B cell (primary cell): ENCODE results near the gene IGSF3. TPM values are rescaled to one million over a fixed set of nuclear protein-coding genes. Genes with fewer than 3 reads are reported as not detected.

Source experiments
- ATAC-seq: fragments of 200-7000 bp; cut with Tn5 transposase; one replicate; pipeline ENCODE4 v1.10.0; 2021; ENCODE audit warnings: low read depth, mild to moderate bottlenecking, moderate number of reproducible peaks, moderate library complexity
- CTCF ChIA-PET: fragments of 350-600 bp; sonication (Branson Sonifier 250); formaldehyde crosslinking; loops from one replicate; lab custom pipeline; 2021; ENCODE audit warnings: antibody characterized with exemption, inconsistent platforms; lab: Charles Lee
- POLR2A ChIA-PET: fragments of 350-600 bp; sonication (Branson Sonifier 250); formaldehyde crosslinking; loops from one replicate; lab custom pipeline; 2021; ENCODE audit warnings: antibody characterized with exemption; lab: Charles Lee
- DNase-seq: peaks from one replicate; pipeline ENCODE4 v3.0.0; 2013
- H2AFZ ChIP-seq: 2 replicates; pipeline ENCODE4 v1.6.1; 2012; ENCODE audit warnings: mild to moderate bottlenecking, low read depth, low read length; ENCODE audit not compliant: insufficient read depth, poor library complexity, severe bottlenecking
- H3K27ac ChIP-seq, 2 donors: 1 replicate in 1 of 2; 2 replicates in 1 of 2; pipeline ENCODE4 v1.5.1; 2012 to 2013; ENCODE audit warnings: low read length in 2 of 2, mild to moderate bottlenecking in 2 of 2, moderate library complexity in 1 of 2
- H3K27me3 ChIP-seq, 4 experiments: fragments of 200-600 bp in 1 of 4; sonication (generic) in 1 of 4; replicated peaks in 1 of 4; 1 replicate in 2 of 4; 2 replicates in 2 of 4; pipeline versions ENCODE4 v1.6.1 to v1.7.0; 2013 to 2016; ENCODE audit warnings: low read length in 3 of 4, mild to moderate bottlenecking in 2 of 4, mixed read lengths in 1 of 4, moderate library complexity in 1 of 4; ENCODE audit not compliant: insufficient read depth in 4 of 4, control insufficient read depth in 3 of 4; ENCODE audit errors: control extremely low read depth in 1 of 4
- H3K36me3 ChIP-seq, 2 experiments: replicated peaks in 1 of 2; 1 replicate in 1 of 2; 2 replicates in 1 of 2; pipeline versions ENCODE4 v1.6.1 to v1.7.1; 2013; ENCODE audit warnings: low read length in 1 of 2; ENCODE audit not compliant: insufficient read depth in 2 of 2, control insufficient read depth in 1 of 2; ENCODE audit errors: control extremely low read depth in 1 of 2, extremely low read depth in 1 of 2
- H3K4me1 ChIP-seq, 2 donors: fragments of 200-600 bp in 1 of 2; sonication (generic) in 1 of 2; 1 replicate in 1 of 2; 2 replicates in 1 of 2; pipeline versions ENCODE4 v1.5.1 to v1.6.1; 2013 to 2017; ENCODE audit warnings: low read length in 2 of 2; ENCODE audit not compliant: control insufficient read depth in 2 of 2, insufficient read depth in 2 of 2
- H3K4me2 ChIP-seq: replicated peaks from 2 replicates; pipeline ENCODE3; 2012; ENCODE audit warnings: mild to moderate bottlenecking, low read depth, low read length; ENCODE audit not compliant: poor library complexity, severe bottlenecking
- H3K4me3 ChIP-seq, 5 experiments: fragments of 200-600 bp in 1 of 5; sonication (generic) in 1 of 5; 1 replicate in 3 of 5; 2 replicates in 2 of 5; pipeline versions ENCODE4 v1.5.1 to v1.7.0; 2011 to 2016; ENCODE audit warnings: low read length in 4 of 5, mild to moderate bottlenecking in 4 of 5, low read depth in 2 of 5, control low read depth in 1 of 5, moderate library complexity in 1 of 5; ENCODE audit not compliant: insufficient read depth in 1 of 5; ENCODE audit errors: control extremely low read depth in 1 of 5, extremely low read depth in 1 of 5
- H3K79me2 ChIP-seq: fragments of 200-600 bp; sonication (generic); one replicate; pipeline ENCODE4 v1.6.0; 2016; ENCODE audit warnings: low read length; ENCODE audit not compliant: control insufficient read depth, insufficient read depth
- H3K9ac ChIP-seq: fragments of 200-600 bp; sonication (generic); 2 replicates; pipeline ENCODE4 v1.6.1; 2017; ENCODE audit warnings: mild to moderate bottlenecking, low read length, moderate library complexity
- H3K9me3 ChIP-seq, 3 donors: one replicate each; pipeline versions ENCODE4 v1.6.1 to v1.7.1; 2013; ENCODE audit warnings: low read length in 2 of 3; ENCODE audit not compliant: control insufficient read depth in 2 of 3, insufficient read depth in 1 of 3; ENCODE audit errors: control extremely low read depth in 1 of 3
- H4K20me1 ChIP-seq: 2 replicates; pipeline ENCODE4 v1.6.0; 2012; ENCODE audit warnings: mild to moderate bottlenecking, low read length; ENCODE audit not compliant: insufficient read depth, control insufficient read depth, poor library complexity, severe bottlenecking
- H3K27ac Mint-ChIP-seq: one replicate; pipeline ENCODE4 v1.8.0; 2021; ENCODE audit warnings: mixed read lengths
- H3K27me3 Mint-ChIP-seq: one replicate; pipeline ENCODE4 v1.8.0; 2021; ENCODE audit warnings: mixed read lengths
- H3K4me1 Mint-ChIP-seq: one replicate; pipeline ENCODE4 v1.8.0; 2021; ENCODE audit warnings: mixed read lengths
- H3K4me3 Mint-ChIP-seq: one replicate; pipeline ENCODE4 v1.8.0; 2021; ENCODE audit warnings: mixed read lengths
- H3K9me3 Mint-ChIP-seq: one replicate; pipeline ENCODE4 v1.8.0; 2022; ENCODE audit warnings: mixed read lengths; ENCODE audit not compliant: insufficient read depth
- EZH2 ChIP-seq: IDR thresholded peaks from 2 replicates; pipeline ENCODE4 v1.6.1; 2012; ENCODE audit warnings: borderline replicate concordance, low read depth, mild to moderate bottlenecking, moderate library complexity, low read length; ENCODE audit not compliant: insufficient read depth, poor library complexity, severe bottlenecking
- WGBS: methylation state at CpG from one replicate; pipeline ENCODE4 v1.1.5; 2013; ENCODE audit warnings: missing lambda C conversion rate; ENCODE audit not compliant: insufficient coverage; 5-methylcytosine and 5-hydroxymethylcytosine counted together
- intact Hi-C: fragments of 100-400 bp; cut with micrococcal nuclease; formaldehyde crosslinking; loops from one replicate; pipeline ENCODE4 v1.10.0; 2022
- polyA plus RNA-seq: library from polyadenylated mRNA; depleted of rRNA; stranded (reverse); fragments of >200 nt; gene quantifications from 2 replicates; pipeline ENCODE4 v1.2.3, GENCODE V29; 2012
- total RNA-seq, 2 donors: library from RNA; stranded (reverse); fragments of 120-200 nt in 1 of 2; gene quantifications; 1 replicate in 1 of 2; 2 replicates in 1 of 2; pipeline versions ENCODE4 v1.2.3 to v1.2.4, GENCODE V29; 2013 to 2022
- TF ChIP-seq, protein P1 (sequence below): fragments of 200-600 bp; IDR thresholded peaks from one replicate; pipeline ENCODE4 v1.8.0; 2022; ENCODE audit warnings: antibody characterized with exemption, mild to moderate bottlenecking

Gene IGSF3
- total and polyA plus RNA-seq, 2 donors (not counting 1 experiment from before 2014, with no cell fraction given): 0.49 TPM; not detected in 1

DNA sequence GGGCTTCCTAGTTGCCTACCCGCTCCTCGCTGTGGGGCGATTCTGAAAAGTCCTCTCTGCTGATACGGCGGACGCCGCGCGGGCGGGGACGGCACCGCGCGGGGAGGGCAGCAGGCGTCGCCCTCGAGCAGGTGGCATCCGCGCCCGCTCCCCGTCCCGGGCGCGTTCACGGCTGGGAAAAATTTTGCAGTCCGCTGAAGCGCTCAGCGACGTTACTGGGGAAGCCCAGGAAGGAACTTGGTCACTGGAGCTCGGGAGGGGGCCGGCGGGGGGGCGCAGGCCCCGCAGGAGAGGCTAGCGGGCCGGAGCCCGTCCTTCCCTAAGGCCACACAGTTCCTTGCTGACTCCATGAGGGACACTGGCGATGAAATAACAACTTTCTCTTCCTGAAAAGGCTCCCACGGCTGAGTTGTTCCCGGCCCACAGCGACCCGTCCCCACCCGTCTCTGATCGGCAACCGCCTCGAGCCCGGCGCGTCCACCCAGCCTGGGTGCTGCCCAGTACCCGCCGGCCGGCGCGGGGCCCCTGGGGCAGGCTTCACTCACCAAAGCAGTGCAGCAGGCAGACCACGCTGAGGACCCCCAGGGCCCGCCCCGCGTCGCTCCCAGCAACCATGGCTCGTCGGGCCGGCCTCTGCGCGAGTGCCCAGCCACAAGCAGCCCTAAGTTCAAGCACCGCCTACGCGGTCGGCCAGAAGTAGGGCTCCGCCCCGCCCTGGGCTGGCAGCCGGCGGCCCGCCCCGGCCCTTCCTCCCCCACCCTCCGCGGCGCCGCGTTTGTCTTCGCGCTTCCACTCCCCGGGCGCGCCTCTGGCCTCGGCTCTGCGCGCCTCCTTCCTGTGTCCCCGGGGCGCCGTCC is 96.9 kb downstream of the IGSF3 start, which contains the start of gene CD58:
Gene CD58 (minus strand): TSS at position 669 of the 857 bp plus-strand sequence. CDS start 54 bp downstream, at position 615.
- peak within 1 kb of the TSS; percentile 94 for H3K27ac Mint-ChIP-seq
- ATAC-seq (peak; percentile 86), DNase-seq (peak; percentile 89)
- H4K20me1 ChIP-seq: no peaks in the 10 kb centered on the region
- H3K9me3 ChIP-seq: no peaks in the 10 kb centered on the region
- peaks cover 23% of the 10 kb centered on the region for H3K79me2 ChIP-seq
- H3K4me1 Mint-ChIP-seq: peaks cover 63% of the 10 kb centered on the region
- peak within 1 kb of the TSS; percentile 85 for H3K9ac ChIP-seq
- peak within 1 kb of the TSS; percentile 39 to 95 (median 91) for H3K4me3 ChIP-seq
- intact Hi-C loops: loop anchor here (1.0 to 2.0 kb wide), 6 partner anchors 14 to 490 kb away; partner anchors contain the start of genes ATP1A1 and TTF2
- peak within 1 kb of the TSS; percentile 96 for H3K4me3 Mint-ChIP-seq
- peak within 1 kb of the TSS; percentile 85 for H3K4me2 ChIP-seq
- TF ChIP-seq, protein P1, sequence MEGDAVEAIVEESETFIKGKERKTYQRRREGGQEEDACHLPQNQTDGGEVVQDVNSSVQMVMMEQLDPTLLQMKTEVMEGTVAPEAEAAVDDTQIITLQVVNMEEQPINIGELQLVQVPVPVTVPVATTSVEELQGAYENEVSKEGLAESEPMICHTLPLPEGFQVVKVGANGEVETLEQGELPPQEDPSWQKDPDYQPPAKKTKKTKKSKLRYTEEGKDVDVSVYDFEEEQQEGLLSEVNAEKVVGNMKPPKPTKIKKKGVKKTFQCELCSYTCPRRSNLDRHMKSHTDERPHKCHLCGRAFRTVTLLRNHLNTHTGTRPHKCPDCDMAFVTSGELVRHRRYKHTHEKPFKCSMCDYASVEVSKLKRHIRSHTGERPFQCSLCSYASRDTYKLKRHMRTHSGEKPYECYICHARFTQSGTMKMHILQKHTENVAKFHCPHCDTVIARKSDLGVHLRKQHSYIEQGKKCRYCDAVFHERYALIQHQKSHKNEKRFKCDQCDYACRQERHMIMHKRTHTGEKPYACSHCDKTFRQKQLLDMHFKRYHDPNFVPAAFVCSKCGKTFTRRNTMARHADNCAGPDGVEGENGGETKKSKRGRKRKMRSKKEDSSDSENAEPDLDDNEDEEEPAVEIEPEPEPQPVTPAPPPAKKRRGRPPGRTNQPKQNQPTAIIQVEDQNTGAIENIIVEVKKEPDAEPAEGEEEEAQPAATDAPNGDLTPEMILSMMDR: peak; percentile 84
- TF ChIP-seq EZH2: no peak
- no peaks in the 10 kb centered on the region for H3K36me3 ChIP-seq
- under 1% methylated on average over 82 of the region's 90 CpGs for WGBS
- peaks cover 0 to 3% (median 0%) of the 10 kb centered on the region in 4 experiments for H3K27me3 ChIP-seq
- ChIA-PET POLR2A (interaction anchor here (1.1 kb wide), 1 partner anchor 56 kb away, joined by 4 read pairs; no protein-coding TSS in a partner anchor), CTCF (interaction anchor here (0.7 to 4.8 kb wide), 5 partner anchors 13 to 102 kb away, joined by 3 to 69 read pairs (median 20); no protein-coding TSS in a partner anchor)
- peaks cover 9 to 33% of the 10 kb centered on the region in 2 donors for H3K4me1 ChIP-seq
- no peaks in the 10 kb centered on the region for H3K27me3 Mint-ChIP-seq
- peak within 1 kb of the TSS; percentile 82 for H2AFZ ChIP-seq
- peak within 1 kb of the TSS; percentile 79 to 92 for H3K27ac ChIP-seq
- H3K9me3 Mint-ChIP-seq: no peaks in the 10 kb centered on the region
